HEK293T (cell line): ENCODE results near the gene PSMG2.

Experiments
- FOXM1 ChIP-seq: fragments of 450-650 bp; IDR thresholded peaks from 2 replicates; pipeline ENCODE4 v1.6.1; 2017; ENCODE audit warnings: mild to moderate bottlenecking, borderline replicate concordance
- L3MBTL2 ChIP-seq: fragments of 450-650 bp; conservative IDR thresholded peaks from 2 replicates; pipeline ENCODE4 v1.6.1; 2016; ENCODE audit warnings: mild to moderate bottlenecking
- NFRKB ChIP-seq: fragments of 450-650 bp; IDR thresholded peaks from 2 replicates; pipeline ENCODE4 v1.6.1; 2016; ENCODE audit warnings: mild to moderate bottlenecking, moderate library complexity

- TF ChIP-seq NFRKB (no peak), FOXM1 (no peak), L3MBTL2 (no peak)
Measured at GRCh38 chr18:12750715-12751502, 48.1 kb downstream of the PSMG2 start.
